ENCODE results near the gene ZWILCH.

GRCh38 chr15:66474135-66474534 is 31.0 kb upstream of the ZWILCH start:
- TF ChIP-seq RCOR1 (IDR thresholded peaks at IDR 0.05; ENCODE audit: insufficient replicate concordance, low read length), result no peak
- TF ChIP-seq RAD21 (IDR thresholded peaks at IDR 0.05; ENCODE audit: low read length), result no peak
- TF ChIP-seq CTCF (conservative IDR thresholded peaks at IDR 0.05; ENCODE audit: low read depth, low read length), result no peak
- TF ChIP-seq SMC3 (IDR thresholded peaks at IDR 0.05; ENCODE audit: low read depth, low read length), result no peak
